Panc1 (cell line): ENCODE measurements around the gene FBXL12. TPM values are rescaled to one million over a fixed set of nuclear protein-coding genes. Genes with fewer than 3 reads are reported as not detected.

Experiments used
- ATAC-seq: fragments of 200-7000 bp; cut with Tn5 transposase; 2 replicates; pipeline ENCODE4 v1.9.1; 2020; ENCODE audit warnings: mild to moderate bottlenecking, moderate library complexity
- BruUV-seq: library from RNA; stranded (reverse); fragments of 400-500 nt; replicated peaks from 2 replicates; lab custom pipeline; 2021; lab: Mats Ljungman, UMichigan
- CTCF ChIA-PET: fragments of 300-600 bp; sonication (Branson Sonifier 250); formaldehyde crosslinking; loops from one replicate; lab custom pipeline; 2022; ENCODE audit warnings: antibody characterized with exemption; lab: Charles Lee
- POLR2A ChIA-PET: fragments of 300-600 bp; sonication (Branson Sonifier 250); formaldehyde crosslinking; loops from one replicate; lab custom pipeline; 2022; ENCODE audit warnings: antibody characterized with exemption; lab: Charles Lee
- DNase-seq: peaks from one replicate; pipeline ENCODE4 v3.0.0-alpha.2; 2010; ENCODE audit warnings: low read depth, low spot score
- H3K27ac ChIP-seq: 2 replicates; pipeline ENCODE4 v1.5.1; 2011; ENCODE audit warnings: mild to moderate bottlenecking, low read length, inconsistent platforms
- H3K27me3 ChIP-seq: fragments of 200-500 bp; sonication (Bioruptor generic); 2 replicates; pipeline ENCODE4 v1.6.0; 2014; ENCODE audit warnings: low read length, inconsistent platforms; ENCODE audit not compliant: control insufficient read depth, insufficient read depth
- H3K36me3 ChIP-seq: fragments of 200-500 bp; sonication (Bioruptor generic); 2 replicates; pipeline ENCODE4 v1.5.1; 2014; ENCODE audit warnings: inconsistent platforms, mild to moderate bottlenecking, low read length, moderate library complexity; ENCODE audit not compliant: control insufficient read depth, insufficient read depth
- H3K4me1 ChIP-seq: 2 replicates; pipeline ENCODE4 v1.5.1; 2011; ENCODE audit warnings: inconsistent platforms, mild to moderate bottlenecking, low read length, moderate library complexity; ENCODE audit not compliant: control insufficient read depth, insufficient read depth
- H3K4me3 ChIP-seq, 2 experiments: 2 replicates each; pipeline ENCODE4 v1.5.1; 2011 to 2012; ENCODE audit warnings: low read depth in 2 of 2, low read length in 2 of 2, mild to moderate bottlenecking in 2 of 2, inconsistent platforms in 1 of 2, moderate library complexity in 1 of 2
- H3K9me3 ChIP-seq: fragments of 200-500 bp; sonication (Bioruptor generic); 2 replicates; pipeline ENCODE4 v1.5.1; 2014; ENCODE audit warnings: low read depth, mild to moderate bottlenecking, inconsistent platforms, low read length, moderate library complexity; ENCODE audit not compliant: control insufficient read depth, insufficient read depth
- POLR2AphosphoS5 ChIP-seq: IDR thresholded peaks from 2 replicates; pipeline ENCODE4 v1.6.1; 2012; ENCODE audit warnings: mild to moderate bottlenecking, low read depth, low read length, moderate library complexity
- SIN3A ChIP-seq: IDR thresholded peaks from 2 replicates; pipeline ENCODE4 v1.6.1; 2012; ENCODE audit warnings: low read depth, mild to moderate bottlenecking, low read length, moderate library complexity, borderline replicate concordance; ENCODE audit not compliant: insufficient read depth
- TCF7L2 ChIP-seq: IDR thresholded peaks from 2 replicates; pipeline ENCODE4 v1.6.1; 2011; ENCODE audit warnings: mild to moderate bottlenecking, low read depth, low read length, inconsistent platforms
- in situ Hi-C: cut with HindIII; loops from 2 replicates; pipeline ENCODE4 v1.10.0; 2016; ENCODE audit warnings: low sequenced_read_pairs, low pct_unique_long_range_greater_than_20kb
- intact Hi-C: fragments of 100-400 bp; cut with micrococcal nuclease; formaldehyde crosslinking; loops from one replicate; pipeline ENCODE4 v1.10.0; 2022; ENCODE audit not compliant: unreplicated experiment
- total RNA-seq: library from RNA; stranded (reverse); gene quantifications from one replicate; pipeline ENCODE4 v1.2.1, GENCODE V29; 2021; ENCODE audit not compliant: unreplicated experiment
- TF ChIP-seq, protein P1 (sequence below), 2 experiments: IDR thresholded peaks; 2 replicates each; pipeline ENCODE4 v1.6.1; 2011 to 2012; ENCODE audit warnings: low read depth in 2 of 2, control low read depth in 1 of 2, low read length in 1 of 2, mild to moderate bottlenecking in 1 of 2, moderate library complexity in 1 of 2; ENCODE audit not compliant: insufficient read depth in 1 of 2
- TF ChIP-seq, protein P2 (sequence below): fragments of 450-650 bp; IDR thresholded peaks from 2 replicates; pipeline ENCODE4 v1.5.1; 2017; ENCODE audit warnings: mild to moderate bottlenecking

Gene FBXL12
- total RNA-seq, 1 experiment from 2014 or later = 29.2 TPM

DNA sequence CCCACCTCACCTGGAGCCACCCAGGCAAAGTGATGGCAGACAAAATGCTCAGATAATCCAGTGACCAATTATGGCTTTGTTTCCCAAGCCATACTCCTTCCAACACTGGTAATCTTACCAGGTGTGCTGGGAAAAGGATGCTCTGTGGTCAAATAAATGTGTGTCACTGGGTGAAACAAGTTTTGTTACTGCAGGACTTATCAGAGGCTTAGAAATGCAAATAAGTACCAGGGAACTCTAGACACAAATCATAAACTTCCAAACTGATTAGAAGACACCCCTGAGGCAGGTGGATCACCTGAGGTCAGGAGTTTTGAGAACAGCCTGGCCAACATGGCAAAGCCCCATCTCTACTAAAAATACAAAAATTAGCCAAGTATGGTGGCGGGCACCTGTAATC is 42.6 kb upstream of the FBXL12 start:
- Histone ChIP-seq H3K36me3 (no peaks in the 10 kb centered on the region), H3K4me3 (no peak overlapping the region), H3K4me1 (no peaks in the 10 kb centered on the region), H3K27me3 (no peaks in the 10 kb centered on the region), H3K9me3 (no peaks in the 10 kb centered on the region), H3K27ac (no peak overlapping the region)
- no peak for TF ChIP-seq TCF7L2
- TF ChIP-seq, protein P1, sequence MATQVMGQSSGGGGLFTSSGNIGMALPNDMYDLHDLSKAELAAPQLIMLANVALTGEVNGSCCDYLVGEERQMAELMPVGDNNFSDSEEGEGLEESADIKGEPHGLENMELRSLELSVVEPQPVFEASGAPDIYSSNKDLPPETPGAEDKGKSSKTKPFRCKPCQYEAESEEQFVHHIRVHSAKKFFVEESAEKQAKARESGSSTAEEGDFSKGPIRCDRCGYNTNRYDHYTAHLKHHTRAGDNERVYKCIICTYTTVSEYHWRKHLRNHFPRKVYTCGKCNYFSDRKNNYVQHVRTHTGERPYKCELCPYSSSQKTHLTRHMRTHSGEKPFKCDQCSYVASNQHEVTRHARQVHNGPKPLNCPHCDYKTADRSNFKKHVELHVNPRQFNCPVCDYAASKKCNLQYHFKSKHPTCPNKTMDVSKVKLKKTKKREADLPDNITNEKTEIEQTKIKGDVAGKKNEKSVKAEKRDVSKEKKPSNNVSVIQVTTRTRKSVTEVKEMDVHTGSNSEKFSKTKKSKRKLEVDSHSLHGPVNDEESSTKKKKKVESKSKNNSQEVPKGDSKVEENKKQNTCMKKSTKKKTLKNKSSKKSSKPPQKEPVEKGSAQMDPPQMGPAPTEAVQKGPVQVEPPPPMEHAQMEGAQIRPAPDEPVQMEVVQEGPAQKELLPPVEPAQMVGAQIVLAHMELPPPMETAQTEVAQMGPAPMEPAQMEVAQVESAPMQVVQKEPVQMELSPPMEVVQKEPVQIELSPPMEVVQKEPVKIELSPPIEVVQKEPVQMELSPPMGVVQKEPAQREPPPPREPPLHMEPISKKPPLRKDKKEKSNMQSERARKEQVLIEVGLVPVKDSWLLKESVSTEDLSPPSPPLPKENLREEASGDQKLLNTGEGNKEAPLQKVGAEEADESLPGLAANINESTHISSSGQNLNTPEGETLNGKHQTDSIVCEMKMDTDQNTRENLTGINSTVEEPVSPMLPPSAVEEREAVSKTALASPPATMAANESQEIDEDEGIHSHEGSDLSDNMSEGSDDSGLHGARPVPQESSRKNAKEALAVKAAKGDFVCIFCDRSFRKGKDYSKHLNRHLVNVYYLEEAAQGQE (IDR thresholded peaks at IDR 0.05; ENCODE audit: insufficient read depth in 1 of 2, low read depth in 2 of 2, low read length in 1 of 2) = no peak
- TF ChIP-seq POLR2AphosphoS5 = no peak
- TF ChIP-seq SIN3A = no peak
- TF ChIP-seq, protein P2, sequence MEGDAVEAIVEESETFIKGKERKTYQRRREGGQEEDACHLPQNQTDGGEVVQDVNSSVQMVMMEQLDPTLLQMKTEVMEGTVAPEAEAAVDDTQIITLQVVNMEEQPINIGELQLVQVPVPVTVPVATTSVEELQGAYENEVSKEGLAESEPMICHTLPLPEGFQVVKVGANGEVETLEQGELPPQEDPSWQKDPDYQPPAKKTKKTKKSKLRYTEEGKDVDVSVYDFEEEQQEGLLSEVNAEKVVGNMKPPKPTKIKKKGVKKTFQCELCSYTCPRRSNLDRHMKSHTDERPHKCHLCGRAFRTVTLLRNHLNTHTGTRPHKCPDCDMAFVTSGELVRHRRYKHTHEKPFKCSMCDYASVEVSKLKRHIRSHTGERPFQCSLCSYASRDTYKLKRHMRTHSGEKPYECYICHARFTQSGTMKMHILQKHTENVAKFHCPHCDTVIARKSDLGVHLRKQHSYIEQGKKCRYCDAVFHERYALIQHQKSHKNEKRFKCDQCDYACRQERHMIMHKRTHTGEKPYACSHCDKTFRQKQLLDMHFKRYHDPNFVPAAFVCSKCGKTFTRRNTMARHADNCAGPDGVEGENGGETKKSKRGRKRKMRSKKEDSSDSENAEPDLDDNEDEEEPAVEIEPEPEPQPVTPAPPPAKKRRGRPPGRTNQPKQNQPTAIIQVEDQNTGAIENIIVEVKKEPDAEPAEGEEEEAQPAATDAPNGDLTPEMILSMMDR = no peak
- BruUV-seq = no TSS peak
- ATAC-seq (no peak), DNase-seq (no peak)
- CTCF ChIA-PET = no interaction called here
- POLR2A ChIA-PET = no interaction called here
- intact Hi-C loops (no loop called here), in situ Hi-C loops (no loop called here)

DNA sequence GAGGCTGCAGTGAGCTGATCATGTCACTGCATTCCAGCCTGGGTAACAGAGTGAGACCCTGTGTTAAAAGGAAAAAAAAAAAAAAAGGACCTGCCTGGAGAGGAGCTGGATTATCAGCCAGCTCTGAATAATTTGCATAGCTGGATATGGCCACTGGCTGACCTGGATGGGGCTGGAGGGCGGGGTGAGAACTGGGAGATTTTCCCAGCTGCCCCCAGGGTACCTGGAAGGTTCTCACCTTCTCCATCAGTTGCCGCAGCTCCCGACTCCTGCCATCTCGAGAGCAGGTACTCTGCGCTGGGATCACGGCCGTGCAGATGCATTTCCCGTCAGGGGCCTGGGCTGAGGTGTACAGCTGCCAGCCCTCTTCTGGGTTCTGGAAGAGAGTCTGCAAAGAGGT is 41.5 kb upstream of the FBXL12 start:
- Histone ChIP-seq H3K4me3 (no peak overlapping the region), H3K27me3 (no peaks in the 10 kb centered on the region), H3K36me3 (no peaks in the 10 kb centered on the region), H3K4me1 (no peaks in the 10 kb centered on the region), H3K9me3 (no peaks in the 10 kb centered on the region), H3K27ac (no peak overlapping the region)
- no TSS peak for BruUV-seq
- ChIA-PET POLR2A (interaction anchor here (0.6 kb wide), 3 partner anchors 9 to 411 kb away, joined by 4 to 7 read pairs (median 5); partner anchors contain the start of gene ICAM1), CTCF (interaction anchor here (0.6 kb wide), 1 partner anchor 173 kb away, joined by 4 read pairs; no protein-coding TSS in a partner anchor)
- in situ Hi-C loops = no loop called here
- DNase-seq (no peak), ATAC-seq (no peak)
- TF ChIP-seq, protein P2 = no peak
- TF ChIP-seq SIN3A (no peak), TCF7L2 (no peak), POLR2AphosphoS5 (no peak)
- intact Hi-C loops = no loop called here
